Suppressor macrophage treated with lipopolysaccharide for 1 hour (primary cell): ENCODE data around the gene RNPEP.
"Not testable (repeated sequence)": the region's sequence is repeated elsewhere in the genome, so short reads cannot be mapped to it uniquely, and the experiment has no call there.

ENCODE experiments used
- DNase-seq, 3 donors: peaks; one replicate each; pipeline ENCODE4 v3.0.0-alpha.2; 2020 to 2022

Gene RNPEP

GRCh38 chr1:201982623-201983379 is at the start of gene RNPEP:
TSS of gene RNPEP (plus strand) at chr1:201982648. CDS start at chr1:201982667, 19 bp downstream.
- peak; percentile 83 to 90 (median 86) for DNase-seq

GRCh38 chr1:201933840-201934430 is 48.5 kb upstream of the RNPEP start:
- no peak for DNase-seq

GRCh38 chr1:201937624-201938213 is 44.7 kb upstream of the RNPEP start:
- DNase-seq, result peak; percentile 27 to 67 (median 62)

DNA sequence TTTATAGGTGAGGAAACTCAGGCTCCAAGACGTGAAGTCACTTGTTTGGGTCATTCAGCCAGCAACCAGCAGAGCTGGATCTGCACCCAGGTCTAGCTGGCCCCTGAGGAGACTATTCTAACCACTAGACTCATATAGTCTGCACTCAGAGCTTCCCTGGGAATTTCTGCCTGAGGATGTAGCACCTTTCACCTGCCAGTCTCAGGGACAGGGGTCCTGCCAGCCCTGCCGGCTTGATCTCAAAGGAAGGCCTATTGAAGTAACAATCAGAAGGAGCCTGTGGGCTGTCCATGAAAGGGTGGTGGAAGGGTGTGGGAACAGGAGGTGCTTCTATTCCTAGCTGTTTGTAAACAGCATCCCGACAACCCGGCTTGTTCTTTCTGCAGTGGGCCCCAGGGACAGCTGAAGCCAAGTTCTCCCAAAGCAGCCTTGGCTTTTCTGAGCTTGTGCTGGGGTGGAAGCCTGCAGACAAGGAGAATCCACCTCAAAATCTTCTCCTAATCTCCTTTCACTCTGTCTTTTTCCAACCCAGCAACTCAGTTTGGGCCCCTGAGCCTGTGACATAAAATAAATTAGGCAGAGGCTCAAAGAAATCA is 43.9 kb upstream of the RNPEP start:
- DNase-seq, result no peak

DNA sequence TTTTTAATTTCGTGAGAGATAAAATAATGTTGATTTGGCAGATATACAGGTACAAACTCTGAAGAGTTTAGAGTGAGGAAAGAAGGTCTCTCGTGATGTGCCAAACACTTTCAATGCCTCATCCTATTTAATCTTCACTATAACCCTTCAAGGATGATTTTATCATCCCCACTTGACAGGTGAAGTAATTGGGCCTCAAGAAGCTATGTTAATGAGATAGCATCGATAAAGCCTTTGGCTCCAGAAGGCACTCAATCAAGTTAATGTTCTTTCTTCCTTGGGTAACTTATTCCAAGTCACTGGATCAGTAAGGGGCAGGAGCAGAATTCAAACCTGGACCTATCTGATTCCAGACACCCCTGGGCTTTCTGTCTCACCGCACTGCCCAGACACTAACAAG is 43.3 kb upstream of the RNPEP start:
- DNase-seq, result no peak

- no peak for DNase-seq
Measured at GRCh38 chr1:201939574-201939973, 42.9 kb upstream of the RNPEP start.

GRCh38 chr1:201940316-201940715 is 42.1 kb upstream of the RNPEP start:
- not testable (repeated sequence) for DNase-seq

DNA sequence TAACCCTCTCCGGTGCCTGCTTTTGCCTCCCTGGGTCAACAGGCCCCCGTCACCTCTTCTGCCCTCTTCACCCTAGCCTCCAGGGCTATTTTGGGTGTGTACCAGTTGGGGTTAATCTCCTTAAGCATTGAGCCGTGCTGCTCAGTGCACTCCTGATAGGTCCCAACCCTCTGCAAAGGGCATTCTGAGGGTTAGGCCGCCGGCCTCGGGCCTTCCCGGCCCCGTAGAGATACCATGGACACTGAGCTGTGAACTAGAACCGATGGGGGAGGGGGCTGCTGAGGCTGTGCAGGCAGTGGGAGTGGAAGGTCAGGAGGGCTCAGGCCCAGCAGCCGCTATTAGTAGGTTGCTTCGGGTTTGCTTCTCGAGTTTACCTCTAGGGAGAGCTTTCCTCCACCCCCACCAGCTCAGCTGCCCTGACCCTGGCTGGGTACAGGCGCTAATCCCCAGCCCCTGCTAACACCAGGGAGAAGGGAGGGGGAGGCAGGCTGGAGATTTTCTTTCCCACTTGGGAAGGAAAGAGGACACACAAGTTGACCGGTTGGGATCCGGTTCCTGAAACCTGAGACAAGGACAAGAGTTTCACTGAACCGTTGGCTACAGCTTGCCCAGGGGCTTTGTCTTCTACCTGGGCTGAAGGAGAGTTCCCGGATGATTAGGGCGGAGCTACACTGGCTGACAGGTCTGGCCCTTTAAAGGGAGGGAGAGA is 40.9 kb upstream of the RNPEP start:
- DNase-seq, result no peak

DNA sequence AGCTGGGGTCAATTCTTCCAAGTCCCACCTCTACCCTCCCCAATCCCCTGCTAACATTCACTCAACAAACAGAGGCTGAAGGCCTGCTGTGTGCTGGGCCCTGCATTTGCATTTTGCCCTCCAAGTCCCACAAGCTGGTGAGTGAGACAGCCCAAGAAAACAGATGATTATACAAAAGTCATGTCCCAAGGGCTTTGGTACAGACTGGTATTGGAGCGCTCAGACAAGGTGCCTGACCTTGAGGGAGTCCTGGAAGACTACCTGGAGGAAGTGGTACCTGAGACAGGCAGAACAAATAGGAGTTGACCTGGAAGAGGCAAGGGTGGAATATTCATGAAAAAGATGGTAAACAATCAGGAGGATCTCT is 40.3 kb upstream of the RNPEP start:
- DNase-seq, result no peak

DNA sequence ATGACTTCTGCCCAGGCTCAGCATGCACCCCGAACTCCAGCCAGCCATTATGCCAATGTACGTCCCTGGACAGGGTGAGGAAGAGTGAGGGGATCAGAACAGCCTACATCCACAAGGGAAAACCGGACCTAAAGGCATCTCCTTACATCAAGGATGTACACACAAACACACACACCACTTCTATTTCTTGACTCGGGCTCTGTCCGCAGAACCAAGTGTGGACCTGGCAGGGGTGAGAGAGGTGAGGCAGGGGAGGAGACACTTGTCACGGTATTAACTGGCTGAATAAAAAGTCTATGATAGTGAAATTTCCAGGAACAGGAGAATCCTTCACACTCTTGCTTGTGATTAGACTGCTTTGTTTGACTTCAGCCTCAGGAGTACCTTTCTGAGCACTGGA is 38.4 kb upstream of the RNPEP start:
- DNase-seq, result no peak

DNA sequence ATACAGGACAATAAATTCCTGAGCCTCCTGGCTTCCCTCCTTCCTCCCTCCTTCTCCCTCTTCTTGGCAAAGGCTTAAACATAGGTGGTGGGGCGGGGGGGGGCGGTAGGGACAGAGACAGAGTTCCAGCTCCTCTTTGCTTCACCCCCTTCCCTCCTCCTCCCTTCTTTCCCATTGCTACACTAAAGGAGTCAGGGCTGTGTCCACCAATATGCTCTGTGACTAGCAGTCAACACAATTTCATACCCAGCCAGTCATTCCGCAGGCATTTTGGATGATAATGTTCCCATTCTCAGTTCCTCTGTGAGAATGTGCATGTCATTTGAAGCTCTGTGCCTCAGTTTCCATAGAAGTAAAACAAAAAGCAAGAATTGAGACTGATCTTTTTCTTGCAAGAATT is 37.8 kb upstream of the RNPEP start:
- DNase-seq, result no peak

- DNase-seq, result no peak
Measured at GRCh38 chr1:201945157-201945556, 37.3 kb upstream of the RNPEP start.

- no peak for DNase-seq
Measured at GRCh38 chr1:201945863-201946223, 36.6 kb upstream of the RNPEP start.

DNA sequence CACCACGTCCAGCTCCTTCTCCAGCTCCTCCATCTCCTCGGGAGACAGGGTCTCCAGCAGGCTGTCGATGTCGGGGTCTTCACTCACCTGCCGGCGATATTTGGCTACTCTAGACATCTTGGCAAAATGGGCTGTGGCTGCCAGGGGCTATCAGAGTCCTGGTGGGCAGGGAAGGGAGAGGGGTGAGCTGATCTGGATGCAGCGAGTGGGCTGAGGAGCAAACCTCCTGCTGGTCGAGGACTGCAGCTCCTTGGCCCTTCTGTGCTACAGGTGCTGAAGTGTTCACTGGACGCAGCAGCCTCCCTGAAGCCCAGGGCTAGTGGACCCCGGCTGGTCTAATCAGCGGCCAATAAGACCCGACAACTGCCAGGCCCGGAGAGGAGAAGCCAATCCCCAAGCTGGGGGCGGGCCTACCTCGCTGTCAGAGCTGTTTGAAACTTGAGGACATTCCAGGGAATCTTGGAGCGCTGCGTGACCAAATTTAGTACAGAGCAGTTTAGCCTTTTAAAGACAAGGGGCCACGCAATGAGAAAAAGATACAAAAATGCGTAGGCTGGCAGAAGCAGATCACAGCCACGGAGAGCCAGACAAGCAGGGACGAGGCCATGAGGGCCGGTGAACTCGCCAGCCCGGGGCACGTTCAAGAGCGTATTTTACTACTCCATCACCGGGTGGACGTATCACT is 36.1 kb upstream of the RNPEP start, which contains the start of gene LMOD1:
Gene LMOD1 (minus strand): TSS at position 325 of the 685 bp plus-strand sequence. CDS start 208 bp downstream, at position 117.
- peak; percentile 52 to 55 (median 52) for DNase-seq

- no peak for DNase-seq
Measured at GRCh38 chr1:201947697-201948008, 34.8 kb upstream of the RNPEP start.

DNA sequence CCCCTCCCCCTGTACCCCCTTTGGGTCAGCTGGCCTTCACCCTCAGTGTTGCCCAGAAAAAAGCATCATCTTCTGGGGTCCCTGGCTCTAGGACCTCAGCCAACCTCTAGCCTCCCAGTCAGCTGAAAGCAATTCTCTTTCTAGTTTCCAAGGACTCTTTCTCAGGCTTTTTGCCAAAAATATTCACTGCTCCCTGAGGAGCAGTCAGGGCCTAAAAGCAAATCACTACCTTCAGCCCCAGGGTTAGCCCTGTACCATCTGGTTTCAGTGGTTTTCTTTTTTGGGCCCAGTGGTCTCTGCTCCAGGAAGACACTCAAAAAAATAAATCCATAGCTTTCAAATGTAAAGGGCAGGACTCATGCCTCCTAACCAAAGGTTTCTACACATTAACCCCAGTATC is 33.0 kb upstream of the RNPEP start:
- no peak for DNase-seq

- DNase-seq, result peak in 1 of 3 donors; percentile 28
Measured at GRCh38 chr1:201954263-201955008, 28.0 kb upstream of the RNPEP start.

DNA sequence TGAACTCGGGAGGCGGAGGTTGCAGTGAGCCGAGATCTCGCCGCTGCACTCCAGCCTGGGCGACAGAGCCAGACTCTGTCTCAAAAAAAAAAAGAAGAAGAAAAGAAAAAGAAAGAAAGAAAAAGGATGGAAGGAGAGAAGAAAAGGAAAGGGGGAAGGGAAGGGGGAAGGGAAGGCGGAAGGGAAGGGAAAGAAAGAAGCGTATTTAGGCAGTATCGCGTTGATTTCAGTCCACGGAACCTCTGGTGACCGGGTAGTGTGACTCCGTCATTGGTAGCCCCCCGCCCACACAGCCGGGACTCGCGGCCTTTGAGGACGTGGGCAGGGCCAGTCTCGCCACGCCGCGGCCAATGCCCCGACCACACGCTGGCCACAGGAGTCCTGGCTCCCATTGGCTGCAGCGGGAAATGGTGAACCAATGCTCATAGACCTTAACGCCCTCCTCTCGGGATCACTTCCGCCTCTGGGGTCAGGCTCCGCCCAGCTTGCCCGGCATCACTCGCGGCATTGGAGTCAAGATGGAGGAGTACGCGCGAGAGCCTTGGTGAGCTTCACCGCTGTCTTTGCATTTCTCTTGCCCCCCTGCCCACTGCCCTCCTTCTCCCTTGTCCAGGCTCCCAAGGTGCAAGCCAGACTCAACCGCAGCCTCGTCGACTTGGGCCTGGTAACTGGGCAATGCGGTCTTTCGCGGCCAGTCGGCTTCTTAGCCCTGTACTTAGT is 27.3 kb upstream of the RNPEP start, which contains the start of gene TIMM17A:
Gene TIMM17A (plus strand): TSS at position 495 of the 720 bp plus-strand sequence. CDS start 24 bp downstream, at position 519.
- DNase-seq, result peak; percentile 100

- no peak for DNase-seq
Measured at GRCh38 chr1:201955729-201956143, 26.7 kb upstream of the RNPEP start.

DNA sequence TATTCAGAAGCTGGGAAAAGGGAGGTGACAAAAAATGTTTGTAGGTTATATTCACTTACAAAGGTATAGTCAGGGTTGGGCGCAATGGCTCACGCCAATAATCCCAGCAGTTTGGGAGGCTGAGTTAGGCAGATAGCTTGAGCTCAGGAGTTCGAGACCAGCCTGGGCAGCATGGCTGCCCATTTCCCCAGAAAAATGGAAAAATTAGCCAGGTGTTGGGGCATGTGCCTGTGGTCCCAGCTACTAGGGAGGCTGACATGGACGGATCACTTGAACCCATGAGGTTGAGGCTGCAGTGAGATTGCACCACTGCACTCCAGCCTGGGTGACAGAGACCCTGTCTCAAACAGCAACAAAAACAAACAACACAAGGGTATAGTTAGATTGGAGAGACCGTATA is 24.1 kb upstream of the RNPEP start:
- DNase-seq, result no peak

DNA sequence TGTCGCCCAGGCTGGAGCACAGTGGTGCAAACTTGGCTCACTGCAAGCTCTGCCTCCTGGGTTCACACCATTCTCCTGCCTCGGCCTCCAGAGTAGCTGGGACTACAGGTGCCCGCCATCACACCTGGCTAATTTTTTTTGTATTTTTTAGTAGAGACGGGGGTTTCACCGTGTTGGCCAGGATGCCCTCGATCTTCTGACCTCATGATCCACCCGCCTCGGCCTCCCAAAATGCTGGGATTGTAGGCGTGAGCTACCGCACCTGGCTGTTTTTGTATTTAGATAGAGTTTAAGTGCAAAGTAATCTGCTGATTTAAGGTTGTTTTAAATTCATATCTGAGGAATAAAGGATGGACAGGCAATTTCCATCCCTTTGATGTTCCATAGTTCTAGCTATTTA is 20.1 kb upstream of the RNPEP start:
- DNase-seq, result not testable (repeated sequence)
